Measurements from ENCODE around the gene HMCN2.
"Not testable (repeated sequence)": the region's sequence is repeated elsewhere in the genome, so short reads cannot be mapped to it uniquely, and the experiment has no call there.

Gene HMCN2

DNA sequence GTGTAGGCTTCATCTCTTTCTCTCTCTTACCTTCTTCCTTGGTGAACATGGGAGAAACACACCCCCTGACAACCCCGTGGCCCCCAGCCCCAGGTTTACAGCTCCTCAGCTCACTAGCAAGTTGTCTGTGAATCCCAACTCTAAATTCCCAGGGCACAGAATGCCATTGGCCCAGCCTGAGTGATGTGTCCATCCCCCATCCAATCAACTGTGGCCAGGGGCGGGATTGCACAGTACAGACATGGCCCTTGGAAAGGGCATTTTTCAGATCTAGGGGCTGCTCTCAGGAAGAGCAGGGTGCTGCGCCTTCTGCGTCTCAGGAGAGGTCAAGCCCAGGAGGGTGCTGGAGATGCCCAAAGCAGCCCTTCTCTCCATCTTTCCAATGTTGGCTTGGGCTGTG, 131.0 kb downstream of the HMCN2 start:
- DNase-seq (ENCODE audit: extremely low read depth, low read depth), result no peak
- TF ChIP-seq, protein P1, sequence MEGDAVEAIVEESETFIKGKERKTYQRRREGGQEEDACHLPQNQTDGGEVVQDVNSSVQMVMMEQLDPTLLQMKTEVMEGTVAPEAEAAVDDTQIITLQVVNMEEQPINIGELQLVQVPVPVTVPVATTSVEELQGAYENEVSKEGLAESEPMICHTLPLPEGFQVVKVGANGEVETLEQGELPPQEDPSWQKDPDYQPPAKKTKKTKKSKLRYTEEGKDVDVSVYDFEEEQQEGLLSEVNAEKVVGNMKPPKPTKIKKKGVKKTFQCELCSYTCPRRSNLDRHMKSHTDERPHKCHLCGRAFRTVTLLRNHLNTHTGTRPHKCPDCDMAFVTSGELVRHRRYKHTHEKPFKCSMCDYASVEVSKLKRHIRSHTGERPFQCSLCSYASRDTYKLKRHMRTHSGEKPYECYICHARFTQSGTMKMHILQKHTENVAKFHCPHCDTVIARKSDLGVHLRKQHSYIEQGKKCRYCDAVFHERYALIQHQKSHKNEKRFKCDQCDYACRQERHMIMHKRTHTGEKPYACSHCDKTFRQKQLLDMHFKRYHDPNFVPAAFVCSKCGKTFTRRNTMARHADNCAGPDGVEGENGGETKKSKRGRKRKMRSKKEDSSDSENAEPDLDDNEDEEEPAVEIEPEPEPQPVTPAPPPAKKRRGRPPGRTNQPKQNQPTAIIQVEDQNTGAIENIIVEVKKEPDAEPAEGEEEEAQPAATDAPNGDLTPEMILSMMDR (IDR thresholded peaks at IDR 0.05; ENCODE audit: low read depth, low read length), result no peak

DNA sequence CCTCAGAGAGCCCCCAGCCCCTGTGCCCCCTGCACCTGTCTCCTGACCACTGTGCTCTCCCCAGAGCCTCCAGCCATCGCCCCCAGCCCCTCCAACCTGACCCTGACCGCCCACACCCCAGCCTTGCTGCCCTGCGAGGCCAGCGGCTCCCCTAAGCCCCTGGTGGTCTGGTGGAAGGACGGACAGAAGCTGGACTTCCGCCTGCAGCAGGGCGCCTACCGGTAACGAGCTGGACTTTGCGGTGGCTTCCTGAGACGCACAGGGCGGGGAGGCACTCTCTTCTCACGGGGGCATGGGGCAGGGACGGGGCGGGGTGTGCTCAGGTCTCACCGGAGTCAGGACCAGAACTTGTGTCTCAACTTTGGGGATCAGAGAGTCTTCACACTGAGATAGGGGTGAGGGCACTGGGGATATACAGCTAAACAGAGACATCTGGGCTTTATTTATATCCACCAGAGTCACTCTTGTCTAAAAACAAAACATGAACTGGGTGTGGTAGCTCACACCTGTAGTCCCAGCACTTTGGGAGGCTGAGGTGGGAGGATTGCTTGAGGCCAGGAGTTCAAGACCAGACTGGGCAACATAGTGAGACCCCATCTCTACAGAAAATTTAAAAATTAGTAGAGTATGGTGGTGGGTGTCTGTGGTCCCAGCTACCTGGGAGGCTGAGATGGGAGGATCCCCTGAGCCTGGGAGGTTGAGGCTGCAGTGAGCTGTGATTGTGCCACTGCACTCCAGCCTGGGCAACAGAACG, 133.1 kb downstream of the HMCN2 start:
- DNase-seq (ENCODE audit: extremely low read depth, low read depth), result no peak
- TF ChIP-seq, protein P1 (IDR thresholded peaks at IDR 0.05; ENCODE audit: low read depth, low read length), result no peak

DNA sequence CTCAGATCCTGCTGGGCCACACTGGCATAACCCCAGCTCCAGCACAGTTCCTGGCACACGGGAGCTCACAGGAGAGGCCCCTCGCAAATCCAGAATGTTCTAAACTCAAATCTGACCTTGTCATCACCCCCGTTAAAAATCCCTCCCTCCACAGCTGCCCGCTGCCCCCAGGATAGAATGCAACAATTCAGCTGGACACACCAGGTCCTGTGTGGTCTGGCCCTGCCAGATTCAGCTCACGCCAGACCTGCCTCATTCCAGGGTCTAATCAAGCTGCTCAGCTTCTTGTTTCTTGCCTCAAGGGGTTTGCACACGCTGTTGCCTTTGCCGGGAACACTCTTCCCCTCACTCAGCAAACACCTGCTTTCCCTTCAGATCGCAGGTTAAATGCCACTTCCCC, 134.2 kb downstream of the HMCN2 start:
- TF ChIP-seq, protein P1 (IDR thresholded peaks at IDR 0.05; ENCODE audit: low read depth, low read length), result no peak
- DNase-seq (ENCODE audit: extremely low read depth, low read depth), result no peak

DNA sequence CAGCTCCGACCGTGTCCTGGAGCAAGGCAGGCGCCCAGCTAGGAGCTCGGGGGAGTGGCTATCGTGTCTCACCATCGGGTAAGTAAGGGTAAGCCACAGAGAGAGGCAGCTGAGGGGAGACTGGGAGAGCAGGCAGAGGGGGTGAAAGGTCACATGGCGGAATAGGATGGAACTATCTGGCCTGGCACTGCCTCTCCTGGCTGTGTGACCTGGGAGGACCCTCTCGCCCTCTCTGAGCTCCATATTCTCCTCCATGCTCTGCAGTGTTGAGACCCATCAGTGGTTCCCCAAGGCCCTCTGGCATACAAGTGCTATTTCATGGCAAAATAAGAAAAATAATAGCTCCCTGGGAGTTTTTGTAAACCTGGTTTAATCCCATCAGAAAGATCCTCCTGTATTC, 135.3 kb downstream of the HMCN2 start:
- TF ChIP-seq, protein P1 (IDR thresholded peaks at IDR 0.05; ENCODE audit: low read depth, low read length), result no peak
- DNase-seq (ENCODE audit: extremely low read depth, low read depth), result no peak

DNA sequence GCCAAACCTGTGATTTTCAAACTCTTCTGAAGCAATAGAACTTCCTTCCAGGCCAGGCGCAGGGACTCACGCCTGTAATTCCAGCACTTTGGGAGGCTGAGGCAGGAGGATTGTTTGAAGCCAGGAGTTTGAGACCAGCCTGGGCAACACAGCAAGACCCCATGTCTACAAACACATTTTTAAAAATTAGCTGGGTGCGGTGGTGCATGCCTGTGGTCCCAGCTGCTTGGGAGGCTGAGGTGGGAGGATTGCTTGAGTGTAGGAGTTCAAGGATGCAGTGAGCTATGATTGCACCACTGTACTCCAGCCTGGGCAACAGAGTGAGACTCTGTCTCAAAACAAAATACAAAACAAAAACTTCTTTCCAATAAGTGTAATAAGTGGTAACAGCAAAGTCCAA, 136.2 kb downstream of the HMCN2 start:
- DNase-seq (ENCODE audit: extremely low read depth, low read depth), result not testable (repeated sequence)

DNA sequence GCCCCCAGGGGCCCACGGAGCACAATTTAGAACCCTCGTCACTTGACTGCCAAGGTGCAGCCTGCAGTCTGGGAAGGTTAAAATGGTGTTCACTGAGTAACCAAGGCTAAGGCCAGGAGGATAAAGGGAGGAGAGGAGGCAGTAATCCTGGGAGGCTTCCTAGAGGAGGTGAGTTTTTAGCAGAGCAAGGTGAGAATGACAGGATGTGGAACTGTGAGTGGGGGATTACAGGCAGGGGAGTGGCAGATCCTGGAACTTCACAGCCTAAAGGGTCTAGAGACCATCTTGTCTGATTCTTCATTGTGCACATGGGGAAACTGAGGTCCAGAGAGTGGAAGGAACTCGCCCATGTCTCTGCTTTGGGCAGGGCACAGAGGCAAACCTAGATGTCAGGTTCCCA, 136.7 kb downstream of the HMCN2 start:
- TF ChIP-seq, protein P1 (IDR thresholded peaks at IDR 0.05; ENCODE audit: low read depth, low read length), result no peak
- no peak for DNase-seq (ENCODE audit: extremely low read depth, low read depth)

DNA sequence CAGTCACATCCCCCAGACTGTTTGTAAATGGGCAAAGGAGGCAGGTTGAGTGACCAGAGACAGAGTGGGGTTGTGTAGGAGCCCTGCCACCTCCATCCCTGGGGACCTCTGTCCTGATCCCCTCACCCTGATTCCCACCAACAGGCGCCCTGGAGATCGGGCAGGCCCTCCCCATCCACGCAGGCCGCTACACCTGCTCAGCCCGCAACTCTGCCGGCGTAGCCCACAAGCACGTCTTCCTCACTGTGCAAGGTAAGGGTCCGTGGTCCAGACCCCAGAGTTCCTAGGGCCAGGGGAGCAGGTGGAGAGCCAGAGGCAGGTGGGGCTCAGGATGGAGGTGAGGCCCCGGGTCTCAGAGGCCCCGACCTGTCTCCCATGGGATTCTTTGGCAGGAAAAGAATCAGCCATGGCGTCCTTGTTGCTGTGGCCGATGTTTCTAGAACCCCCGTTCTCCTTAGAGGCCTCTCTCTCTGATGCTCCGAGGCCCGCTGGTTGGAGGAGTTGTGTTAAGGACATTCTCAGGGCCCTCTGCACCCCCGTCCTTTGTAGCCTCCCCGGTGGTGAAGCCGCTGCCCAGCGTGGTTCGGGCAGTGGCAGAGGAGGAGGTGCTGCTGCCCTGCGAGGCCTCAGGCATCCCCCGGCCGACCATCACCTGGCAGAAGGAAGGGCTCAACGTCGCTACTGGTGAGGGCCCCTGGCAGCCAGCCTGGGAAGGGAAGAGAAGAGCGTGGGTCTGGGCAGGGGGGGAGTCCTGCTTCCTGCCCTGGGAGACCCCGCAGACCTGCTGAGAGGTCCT, 137.3 kb downstream of the HMCN2 start:
- TF ChIP-seq, protein P1 (IDR thresholded peaks at IDR 0.05; ENCODE audit: low read depth, low read length), result no peak

More for the DNA sequence above, 137.3 kb downstream of the HMCN2 start:
- DNase-seq (ENCODE audit: extremely low read depth, low read depth), result no peak

Measured in AG09319 (cell line).